NCI-H526 (cell line): ENCODE results near the gene CDKN1A.
"Not testable (repeated sequence)": the region's sequence is repeated elsewhere in the genome, so short reads cannot be mapped to it uniquely, and the experiment has no call there.

ENCODE experiments used
- DNase-seq, 2 experiments: peaks; one replicate each; lab custom pipeline; 2025; lab: John Stamatoyannopoulos, UW

The CDKN1A gene

GRCh38 chr6:36678488-36679042 is at the start of gene CDKN1A:
CDKN1A (plus strand) TSS chr6:36678714; CDS start chr6:36684102, 5,388 bp downstream.
- DNase-seq: peak; percentile 71 to 96

- no peak for DNase-seq
Observed at GRCh38 chr6:36629784-36630183, 48.7 kb upstream of the CDKN1A start.

- no peak for DNase-seq
Observed at GRCh38 chr6:36631326-36632011, 47.0 kb upstream of the CDKN1A start.

GRCh38 chr6:36633370-36633769 is 45.1 kb upstream of the CDKN1A start:
- no peak for DNase-seq

GRCh38 chr6:36633915-36634314 is 44.6 kb upstream of the CDKN1A start:
- DNase-seq: peak in 1 of 2 experiments; percentile 24

GRCh38 chr6:36634317-36635108 is 44.0 kb upstream of the CDKN1A start:
- DNase-seq: no peak

GRCh38 chr6:36636283-36636682 is 42.2 kb upstream of the CDKN1A start:
- no peak for DNase-seq

GRCh38 chr6:36636687-36637418 is 41.7 kb upstream of the CDKN1A start:
- DNase-seq: no peak

GRCh38 chr6:36638579-36638978 is 39.9 kb upstream of the CDKN1A start:
- no peak for DNase-seq

- no peak for DNase-seq
Observed at GRCh38 chr6:36639171-36639808, 39.2 kb upstream of the CDKN1A start.

GRCh38 chr6:36641543-36641942 is 37.0 kb upstream of the CDKN1A start:
- DNase-seq: no peak

- DNase-seq: no peak
Observed at GRCh38 chr6:36642913-36643817, 35.3 kb upstream of the CDKN1A start.

- no peak for DNase-seq
Observed at GRCh38 chr6:36643977-36644376, 34.5 kb upstream of the CDKN1A start.

GRCh38 chr6:36649086-36649485 is 29.4 kb upstream of the CDKN1A start:
- DNase-seq: no peak

- no peak for DNase-seq
Observed at GRCh38 chr6:36649701-36650484, 28.6 kb upstream of the CDKN1A start.

- no peak for DNase-seq
Observed at GRCh38 chr6:36650848-36651478, 27.6 kb upstream of the CDKN1A start.

GRCh38 chr6:36651659-36652379 is 26.7 kb upstream of the CDKN1A start:
- no peak for DNase-seq

GRCh38 chr6:36654469-36654868 is 24.0 kb upstream of the CDKN1A start:
- DNase-seq: not testable (repeated sequence)
